Activated CD4-positive, CD25-positive, alpha-beta regulatory T cell treated with anti-CD3 and anti-CD28 coated beads, Interleukin-2, amount 50 U/mL, for 24 hours (primary cell): ENCODE results near the gene OS9.
"Not testable (repeated sequence)": the region's sequence is repeated elsewhere in the genome, so short reads cannot be mapped to it uniquely, and the experiment has no call there.

Experiments
- ATAC-seq, 2 donors: fragments of 150-1000 bp; cut with Tn5 transposase; one replicate each; pipeline ENCODE4 v1.10.0; 2021; ENCODE audit warnings: mild to moderate bottlenecking in 1 of 2, moderate library complexity in 1 of 2

OS9 gene

DNA sequence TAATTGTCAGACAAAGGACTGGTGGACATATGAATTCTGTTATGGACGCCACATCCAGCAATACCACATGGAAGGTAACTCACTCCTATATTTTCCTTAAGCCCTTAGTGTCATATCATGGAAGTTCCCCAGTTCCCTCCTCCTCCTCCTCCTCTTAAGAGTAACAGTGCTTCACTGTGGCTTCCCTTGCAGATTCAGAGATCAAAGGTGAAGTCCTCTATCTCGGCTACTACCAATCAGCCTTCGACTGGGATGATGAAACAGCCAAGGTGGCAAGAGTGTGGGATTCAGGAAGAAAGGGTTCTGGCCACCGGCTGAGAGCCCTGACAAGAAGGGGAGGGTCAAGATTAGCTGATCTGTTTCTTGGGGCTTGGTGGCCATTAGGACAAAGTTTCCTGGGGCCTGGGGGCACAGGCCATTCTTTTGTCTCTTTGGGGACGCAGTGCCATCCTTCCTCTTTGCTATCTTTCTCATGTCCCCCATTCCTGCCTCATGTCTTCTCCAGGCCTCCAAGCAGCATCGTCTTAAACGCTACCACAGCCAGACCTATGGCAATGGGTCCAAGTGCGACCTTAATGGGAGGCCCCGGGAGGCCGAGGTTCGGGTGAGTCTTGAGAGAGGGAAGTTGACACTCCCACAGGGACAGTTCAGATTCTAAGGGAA, 2.0 kb downstream of the OS9 start:
- ATAC-seq: no peak

DNA sequence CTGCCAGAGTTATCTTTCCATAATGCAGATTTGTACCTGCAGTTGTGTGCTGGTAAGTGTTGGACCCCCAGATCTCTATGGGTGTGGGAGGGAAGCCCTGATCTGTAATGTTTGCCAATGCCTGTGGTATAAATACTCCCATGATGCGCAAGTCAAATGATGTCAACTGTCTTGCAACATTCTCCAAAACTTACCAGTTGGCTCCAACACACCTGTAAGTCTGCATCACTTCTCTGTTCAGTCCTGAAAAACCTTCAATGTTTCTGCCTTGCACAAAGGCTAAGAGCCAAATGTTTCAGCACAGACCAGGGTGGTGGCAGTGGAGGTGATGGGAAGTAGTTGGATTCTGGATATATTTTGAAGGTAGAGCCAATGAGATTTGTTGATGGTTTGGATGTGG, 3.1 kb downstream of the OS9 start:
- no peak for ATAC-seq

DNA sequence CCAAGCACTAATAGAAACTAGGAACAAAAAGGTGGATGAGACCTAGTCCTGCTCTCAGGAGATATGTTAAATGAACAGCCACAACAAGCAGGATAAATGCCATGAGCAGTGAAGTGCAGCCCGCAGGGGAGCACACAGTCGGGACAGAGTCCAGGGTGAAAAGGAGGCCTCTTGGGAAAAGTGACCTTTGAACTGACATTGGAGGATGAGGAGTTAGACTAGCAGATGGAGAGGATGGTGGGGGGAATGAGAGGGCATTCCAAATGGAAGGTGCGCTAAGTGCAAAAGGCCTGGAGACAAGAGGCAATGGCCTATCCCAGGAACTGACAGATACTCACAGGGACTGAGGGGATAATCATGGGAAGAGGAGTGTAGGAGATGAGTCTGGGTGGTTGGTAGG, 4.5 kb downstream of the OS9 start:
- ATAC-seq: no peak

DNA sequence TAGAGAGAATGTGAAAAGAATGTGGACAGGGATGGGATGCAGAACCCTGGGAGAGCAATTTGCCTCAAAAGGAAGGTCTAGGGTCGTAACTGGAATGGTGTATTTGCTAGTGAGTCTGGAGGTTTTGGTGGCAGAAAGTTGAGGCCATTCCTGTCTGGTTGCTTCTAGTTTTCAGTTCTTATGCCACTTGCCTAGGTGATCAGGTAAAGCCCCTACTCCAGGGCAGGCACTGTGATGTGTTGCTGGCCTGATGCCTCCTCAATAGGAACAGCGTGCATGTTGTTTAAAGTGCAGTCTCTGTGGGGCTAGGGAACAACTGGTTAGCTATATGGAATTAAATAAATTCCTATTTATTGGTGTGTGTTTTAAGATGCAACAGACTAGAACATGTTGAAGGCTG, 6.4 kb downstream of the OS9 start:
- ATAC-seq: no peak

DNA sequence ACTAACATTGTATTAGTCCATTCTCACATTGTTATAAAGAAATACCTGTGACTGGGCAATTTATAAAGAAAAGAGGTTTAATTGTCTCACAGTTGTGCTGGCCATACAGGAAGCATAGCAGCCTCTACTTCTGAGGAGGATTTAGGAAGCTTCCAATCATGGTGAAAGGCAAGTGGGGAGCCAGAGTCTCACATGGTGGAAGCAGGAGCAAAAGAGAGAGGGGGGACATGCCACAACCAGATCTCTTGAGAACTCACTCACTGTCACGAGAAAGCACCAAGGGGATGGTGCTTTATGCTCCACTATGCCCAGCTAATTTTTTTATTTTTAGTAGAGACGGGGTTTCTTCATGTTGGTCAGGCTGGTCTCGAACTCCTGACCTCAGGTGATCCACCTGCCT, 13.3 kb downstream of the OS9 start:
- ATAC-seq: no peak

DNA sequence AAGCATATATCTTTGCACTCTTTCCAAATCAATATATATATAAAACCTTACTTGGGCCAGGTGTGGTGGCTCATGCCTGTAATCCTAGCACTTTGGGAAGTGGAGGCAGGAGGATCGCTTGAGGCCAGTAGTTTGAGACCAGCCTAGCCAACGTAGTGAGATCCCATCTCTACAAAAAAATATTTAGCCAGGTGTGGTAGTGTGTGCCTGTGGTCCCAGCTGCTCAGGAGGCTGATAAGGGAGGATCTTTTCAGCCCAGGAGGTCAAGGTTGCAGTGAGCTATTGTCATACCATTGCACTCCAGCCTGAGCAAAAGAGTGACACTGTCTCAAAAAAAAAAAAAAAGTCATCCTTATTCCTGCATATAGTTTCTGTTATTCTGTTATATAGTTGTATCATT, 14.4 kb downstream of the OS9 start:
- no peak for ATAC-seq

DNA sequence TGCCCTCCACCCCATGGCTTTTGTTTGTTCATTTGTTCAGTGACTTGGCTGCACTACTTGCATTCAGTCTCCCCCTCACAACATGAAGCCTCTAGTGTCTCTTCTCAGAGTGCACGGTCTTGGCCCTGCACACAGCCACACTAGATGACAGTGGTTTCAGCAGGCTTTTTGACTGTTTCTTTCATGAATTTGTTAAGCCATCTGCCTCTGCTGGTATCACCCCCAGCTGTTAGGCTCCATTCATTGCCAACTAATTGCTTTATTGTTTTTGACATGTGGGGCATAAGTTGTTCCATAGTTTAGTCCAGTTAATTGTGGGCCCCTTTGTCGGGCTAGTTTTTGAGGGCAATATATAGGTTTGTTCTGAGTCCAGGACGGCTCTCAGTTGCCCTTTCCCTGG, 18.8 kb downstream of the OS9 start:
- no peak for ATAC-seq

DNA sequence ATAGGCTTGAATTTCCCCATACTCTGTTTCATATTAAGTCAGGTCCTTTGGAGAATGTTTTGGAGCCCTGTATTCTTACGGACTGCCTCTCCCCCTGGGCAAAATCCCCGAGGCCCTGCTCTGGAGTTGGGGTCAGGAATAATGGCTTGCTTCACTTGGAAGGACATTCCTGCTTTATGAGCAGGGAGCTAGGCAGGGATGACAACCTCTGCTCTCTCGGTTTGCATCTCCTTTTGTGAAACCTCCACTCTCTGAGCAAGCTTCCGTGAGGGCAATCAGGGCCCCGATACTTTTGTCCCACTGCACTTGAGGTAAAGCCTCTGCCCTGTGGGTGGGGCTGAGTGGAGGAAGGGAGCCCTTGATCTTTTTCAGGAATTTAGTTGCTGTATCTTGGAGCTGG, 19.3 kb downstream of the OS9 start:
- no peak for ATAC-seq

DNA sequence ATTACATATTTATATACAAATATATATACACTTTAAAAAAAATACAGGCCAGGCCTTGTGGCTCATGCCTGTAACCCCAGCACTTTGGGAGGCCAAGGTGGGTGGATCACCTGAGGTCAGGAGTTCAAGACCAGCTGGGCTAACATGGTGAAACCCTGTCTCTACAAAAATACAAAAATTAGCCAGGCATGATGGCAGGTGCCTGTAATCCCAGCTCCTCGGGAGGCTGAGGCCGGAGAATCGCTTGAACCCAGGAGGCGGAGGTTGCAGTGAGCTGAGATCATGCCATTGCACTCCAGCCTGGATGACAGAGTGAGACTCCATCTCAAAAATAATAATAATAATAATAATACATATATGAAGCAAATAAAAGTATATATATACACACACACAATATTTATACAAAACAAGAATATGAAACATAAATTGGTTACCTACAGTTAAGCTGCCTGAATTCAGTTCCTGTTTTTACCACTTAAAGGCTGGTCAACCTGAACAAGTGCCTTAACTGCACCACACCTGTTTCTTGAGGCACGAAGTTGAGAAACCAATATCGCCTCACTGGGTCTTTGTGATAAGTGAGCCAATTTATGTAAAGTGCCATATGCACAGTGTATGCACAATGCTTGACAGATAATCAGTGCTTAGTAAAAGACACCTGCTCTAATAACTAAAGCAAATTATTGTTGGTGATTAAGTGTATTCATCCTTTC, 21.3 kb downstream of the OS9 start:
- not testable (repeated sequence) for ATAC-seq

DNA sequence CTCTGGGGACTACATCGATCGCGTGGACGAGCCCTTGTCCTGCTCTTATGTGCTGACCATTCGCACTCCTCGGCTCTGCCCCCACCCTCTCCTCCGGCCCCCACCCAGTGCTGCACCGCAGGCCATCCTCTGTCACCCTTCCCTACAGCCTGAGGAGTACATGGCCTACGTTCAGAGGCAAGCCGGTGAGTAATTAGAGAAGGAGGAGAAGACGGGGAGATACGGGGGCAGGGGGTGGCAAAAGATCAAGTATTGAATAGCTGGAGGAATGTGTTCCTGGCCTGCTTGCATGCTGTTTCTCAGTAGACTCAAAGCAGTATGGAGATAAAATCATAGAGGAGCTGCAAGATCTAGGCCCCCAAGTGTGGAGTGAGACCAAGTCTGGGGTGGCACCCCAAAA, 21.9 kb downstream of the OS9 start:
- ATAC-seq: no peak

DNA sequence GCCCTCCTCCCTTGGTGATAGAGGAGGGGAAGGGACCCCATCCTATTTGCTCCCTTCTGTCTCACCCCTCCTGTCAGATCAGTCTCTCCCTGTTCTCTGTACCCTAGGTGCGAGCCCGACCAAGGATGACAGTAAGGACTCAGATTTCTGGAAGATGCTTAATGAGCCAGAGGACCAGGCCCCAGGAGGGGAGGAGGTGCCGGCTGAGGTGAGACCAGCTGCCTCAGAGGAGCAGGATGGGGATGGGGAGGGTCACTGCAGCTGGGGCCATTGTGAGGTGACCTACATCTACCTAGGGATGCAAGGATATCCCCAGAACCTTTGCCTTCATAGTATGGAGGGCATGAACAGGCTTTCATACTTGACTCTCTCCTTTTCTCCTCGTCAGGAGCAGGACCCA, 22.4 kb downstream of the OS9 start:
- no peak for ATAC-seq

DNA sequence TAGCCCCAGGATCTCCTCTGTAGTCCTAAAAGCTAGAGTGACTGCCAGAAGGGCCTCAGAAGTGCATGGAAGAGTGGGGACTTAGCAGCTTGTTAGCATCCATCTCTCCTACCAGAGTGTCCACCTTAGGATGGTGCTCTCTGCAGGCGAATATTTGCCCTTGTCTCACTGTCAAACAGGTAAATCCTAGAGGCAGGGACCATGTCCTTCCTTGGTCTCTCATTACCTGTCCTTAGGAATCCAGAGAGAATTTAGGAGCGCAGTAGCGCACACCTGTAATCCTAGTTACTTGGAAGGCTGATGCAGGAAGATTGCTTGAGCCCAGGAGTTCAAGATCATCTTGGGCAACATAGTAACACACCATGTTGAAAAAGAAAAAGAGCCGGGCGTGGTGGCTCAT, 23.2 kb downstream of the OS9 start:
- no peak for ATAC-seq

DNA sequence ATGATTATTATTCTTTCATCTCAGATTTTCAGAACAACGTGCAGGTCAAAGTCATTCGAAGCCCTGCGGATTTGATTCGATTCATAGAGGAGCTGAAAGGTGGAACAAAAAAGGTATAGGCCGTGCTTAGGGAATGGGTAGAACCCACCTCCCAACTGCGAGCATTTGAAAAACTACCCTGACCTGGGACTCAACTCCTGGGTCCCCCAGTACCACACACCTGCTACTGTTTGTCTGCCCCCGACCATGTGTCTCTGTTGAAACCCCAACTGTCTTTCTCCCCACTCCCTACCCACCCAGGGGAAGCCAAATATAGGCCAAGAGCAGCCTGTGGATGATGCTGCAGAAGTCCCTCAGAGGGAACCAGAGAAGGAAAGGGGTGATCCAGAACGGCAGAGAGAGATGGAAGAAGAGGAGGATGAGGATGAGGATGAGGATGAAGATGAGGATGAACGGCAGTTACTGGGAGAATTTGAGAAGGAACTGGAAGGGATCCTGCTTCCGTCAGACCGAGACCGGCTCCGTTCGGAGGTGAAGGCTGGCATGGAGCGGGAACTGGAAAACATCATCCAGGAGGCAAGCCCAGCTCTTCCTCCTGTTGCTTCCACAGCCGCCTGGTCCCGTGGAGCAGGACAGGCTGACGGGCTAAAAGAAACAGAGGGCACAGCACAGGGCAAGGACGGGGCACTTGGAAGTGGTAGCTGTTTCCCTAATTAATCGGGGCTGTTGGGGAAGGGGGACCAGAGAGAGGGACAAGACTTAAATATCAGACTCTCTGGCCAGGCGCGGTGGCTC, 24.1 kb downstream of the OS9 start:
- no peak for ATAC-seq

DNA sequence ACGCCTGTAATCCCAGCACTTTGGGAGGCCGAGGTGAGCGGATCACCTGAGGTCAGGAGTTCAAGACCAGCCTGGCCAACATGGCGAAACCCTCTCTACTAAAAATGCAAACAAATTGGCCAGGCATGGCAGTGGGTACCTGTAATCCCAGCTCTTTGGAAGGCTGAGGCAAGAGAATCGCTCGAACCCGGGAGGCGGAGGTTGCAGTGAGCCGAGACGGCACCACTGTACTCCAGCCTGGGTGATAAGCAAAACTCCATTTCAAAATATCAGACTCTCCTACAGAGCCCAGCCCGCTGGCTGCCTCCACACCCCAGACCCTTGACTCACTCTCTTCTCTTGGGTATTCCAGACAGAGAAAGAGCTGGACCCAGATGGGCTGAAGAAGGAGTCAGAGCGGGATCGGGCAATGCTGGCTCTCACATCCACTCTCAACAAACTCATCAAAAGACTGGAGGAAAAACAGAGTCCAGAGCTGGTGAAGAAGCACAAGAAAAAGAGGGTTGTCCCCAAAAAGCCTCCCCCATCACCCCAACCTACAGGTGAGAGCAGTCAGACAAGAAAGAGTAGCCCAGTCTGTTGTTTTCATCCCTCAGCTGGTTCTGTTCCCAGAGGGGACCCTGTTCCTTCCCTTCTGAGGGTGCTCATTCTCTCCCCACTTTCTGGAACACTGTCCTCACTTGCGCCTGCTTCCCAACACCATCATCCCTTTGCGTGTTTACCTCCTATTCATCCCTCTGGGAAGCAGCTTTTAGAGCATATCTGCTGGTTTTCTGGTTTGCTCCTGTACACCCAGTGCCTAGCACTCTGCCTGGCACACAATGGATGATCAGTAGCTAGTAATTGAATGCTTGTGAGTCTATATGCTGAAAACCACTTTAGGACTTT, 25.0 kb downstream of the OS9 start:
- ATAC-seq: no peak

DNA sequence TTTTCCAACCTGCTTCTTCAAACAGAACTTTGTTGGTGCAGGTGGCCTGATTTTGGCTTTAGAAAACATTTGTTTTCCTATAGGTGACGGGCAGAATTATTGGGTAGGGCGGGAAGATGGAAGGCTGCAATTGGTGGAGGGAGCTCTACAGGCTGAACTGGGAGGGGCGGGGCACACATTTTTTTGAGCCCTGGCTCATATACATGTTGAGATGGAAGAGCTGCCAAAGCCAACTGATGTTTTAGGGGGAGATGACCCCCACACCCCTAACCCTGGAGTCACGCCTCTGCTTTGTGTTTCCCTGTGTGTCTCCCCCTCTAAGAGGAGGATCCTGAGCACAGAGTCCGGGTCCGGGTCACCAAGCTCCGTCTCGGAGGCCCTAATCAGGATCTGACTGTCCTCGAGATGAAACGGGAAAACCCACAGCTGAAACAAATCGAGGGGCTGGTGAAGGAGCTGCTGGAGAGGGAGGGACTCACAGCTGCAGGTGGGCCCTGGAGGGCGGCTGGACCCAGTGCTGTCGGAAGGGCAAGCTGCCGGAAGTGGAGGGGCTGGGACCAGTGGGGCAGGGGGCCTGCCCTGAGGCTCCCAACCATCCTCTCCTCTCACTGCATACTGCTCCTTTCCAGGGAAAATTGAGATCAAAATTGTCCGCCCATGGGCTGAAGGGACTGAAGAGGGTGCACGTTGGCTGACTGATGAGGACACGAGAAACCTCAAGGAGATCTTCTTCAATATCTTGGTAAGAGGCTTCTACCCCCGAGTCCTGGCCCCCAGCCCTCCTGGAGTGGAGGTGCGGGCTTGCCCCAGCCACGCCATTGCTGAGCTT, 26.1 kb downstream of the OS9 start:
- ATAC-seq: no peak

DNA sequence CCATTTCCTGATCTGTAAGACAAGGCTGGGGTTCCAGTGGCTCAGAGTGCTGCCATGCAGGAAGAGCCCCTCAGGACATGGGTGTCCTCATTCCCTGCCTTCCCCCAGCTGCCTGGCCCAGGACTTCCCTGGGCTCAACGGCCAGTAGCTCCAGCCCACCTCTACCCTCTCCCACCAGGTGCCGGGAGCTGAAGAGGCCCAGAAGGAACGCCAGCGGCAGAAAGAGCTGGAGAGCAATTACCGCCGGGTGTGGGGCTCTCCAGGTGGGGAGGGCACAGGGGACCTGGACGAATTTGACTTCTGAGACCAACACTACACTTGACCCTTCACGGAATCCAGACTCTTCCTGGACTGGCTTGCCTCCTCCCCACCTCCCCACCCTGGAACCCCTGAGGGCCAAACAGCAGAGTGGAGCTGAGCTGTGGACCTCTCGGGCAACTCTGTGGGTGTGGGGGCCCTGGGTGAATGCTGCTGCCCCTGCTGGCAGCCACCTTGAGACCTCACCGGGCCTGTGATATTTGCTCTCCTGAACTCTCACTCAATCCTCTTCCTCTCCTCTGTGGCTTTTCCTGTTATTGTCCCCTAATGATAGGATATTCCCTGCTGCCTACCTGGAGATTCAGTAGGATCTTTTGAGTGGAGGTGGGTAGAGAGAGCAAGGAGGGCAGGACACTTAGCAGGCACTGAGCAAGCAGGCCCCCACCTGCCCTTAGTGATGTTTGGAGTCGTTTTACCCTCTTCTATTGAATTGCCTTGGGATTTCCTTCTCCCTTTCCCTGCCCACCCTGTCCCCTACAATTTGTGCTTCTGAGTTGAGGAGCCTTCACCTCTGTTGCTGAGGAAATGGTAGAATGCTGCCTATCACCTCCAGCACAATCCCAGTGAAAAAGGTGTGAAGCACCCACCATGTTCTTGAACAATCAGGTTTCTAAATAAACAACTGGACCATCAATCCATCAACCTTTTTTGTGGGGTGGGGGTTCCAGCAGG, 27.0 kb downstream of the OS9 start:
- no peak for ATAC-seq

DNA sequence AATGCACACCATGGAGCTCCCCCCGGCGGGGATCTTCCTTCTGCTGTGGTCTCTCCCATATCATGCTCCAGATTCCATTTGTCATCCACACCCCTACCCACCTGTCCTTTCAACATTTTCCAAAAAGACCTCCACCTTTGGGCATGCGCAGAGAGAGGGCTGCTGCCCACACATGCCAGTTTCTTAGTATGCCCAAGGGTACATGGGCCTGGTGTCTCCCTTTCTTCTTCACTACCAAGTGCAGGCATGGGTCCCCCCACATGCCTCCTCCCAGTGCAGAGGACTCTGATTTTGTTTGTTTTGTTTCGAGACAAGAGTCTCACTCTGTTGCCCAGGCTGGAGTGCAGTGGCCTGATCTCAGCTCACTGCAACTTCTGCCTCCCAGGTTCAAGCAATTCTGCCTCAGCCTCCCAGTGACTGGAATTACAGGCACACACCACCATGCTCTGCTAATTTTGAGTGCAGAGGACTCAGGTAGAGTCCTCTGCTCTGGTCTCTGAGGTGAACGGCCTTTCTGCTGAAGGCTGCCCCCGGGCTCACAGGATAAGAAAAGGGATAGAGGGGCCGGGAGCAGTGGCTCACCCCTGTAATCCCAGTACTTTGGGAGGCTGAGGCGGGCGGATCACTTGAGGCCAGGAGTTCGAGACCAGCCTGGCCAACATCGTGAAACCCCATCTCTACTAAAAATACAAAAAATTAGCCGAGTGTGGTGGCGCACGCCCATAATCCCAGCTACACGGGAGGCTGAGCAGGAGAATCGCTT, 28.1 kb downstream of the OS9 start:
- ATAC-seq: not testable (repeated sequence)

DNA sequence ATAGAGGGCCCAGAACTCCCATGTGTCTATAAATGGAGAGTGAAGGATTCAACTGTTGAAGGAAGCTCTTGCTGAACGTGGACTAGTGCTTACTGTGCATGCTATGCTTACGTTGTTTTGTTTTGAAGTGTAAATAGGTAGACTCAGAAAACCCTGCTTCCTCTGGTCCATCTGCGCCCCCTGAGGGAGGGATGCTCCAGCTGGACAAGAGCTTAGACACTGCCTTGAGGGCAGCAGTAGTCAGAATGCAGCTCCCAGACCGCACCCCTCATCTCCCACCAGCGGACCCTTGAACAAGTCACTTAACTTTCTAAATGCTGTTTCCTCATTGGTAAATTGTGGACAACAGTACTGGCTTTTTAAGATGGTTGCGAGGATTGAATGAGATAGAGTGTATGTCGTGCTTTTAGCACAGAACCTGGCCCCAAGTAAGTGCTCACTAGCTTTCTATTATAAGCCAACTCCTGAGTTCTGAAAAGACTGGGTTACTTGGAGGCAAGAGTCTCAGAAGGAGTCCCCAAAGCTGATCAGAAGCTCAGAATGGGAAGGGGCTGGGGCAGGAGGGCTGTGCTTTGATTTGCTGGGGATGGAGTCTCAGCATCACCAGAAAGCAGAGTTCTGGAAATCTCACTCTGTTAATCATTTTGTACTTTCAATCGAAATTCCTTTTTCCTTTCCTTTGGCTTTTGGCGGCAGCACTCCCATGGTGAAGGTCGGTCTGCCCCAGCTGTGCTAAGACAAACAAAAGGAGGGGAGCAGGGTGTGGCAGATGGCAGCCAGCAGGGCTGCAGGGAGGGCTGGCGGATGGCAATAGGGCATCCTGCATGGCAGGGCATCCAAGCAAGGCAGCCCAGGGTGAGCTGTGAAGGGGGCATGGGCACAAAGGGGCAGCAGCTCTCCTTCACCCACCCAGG, 29.0 kb downstream of the OS9 start:
- no peak for ATAC-seq

DNA sequence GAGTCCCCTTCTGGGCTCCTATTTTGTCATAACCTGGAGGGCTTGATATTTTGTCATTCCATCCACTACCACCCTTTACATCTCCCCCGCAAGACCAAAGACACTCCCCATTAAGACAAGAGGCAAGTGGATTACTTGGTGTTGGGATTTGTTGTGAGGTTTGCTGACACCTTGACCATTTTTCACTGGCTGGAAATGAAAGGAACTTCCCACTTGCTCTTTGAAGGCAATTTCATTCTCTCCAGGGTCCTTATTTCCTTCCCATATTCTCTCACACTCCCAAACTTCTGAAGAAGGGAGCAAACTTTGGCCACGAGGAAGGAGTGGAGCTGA, 29.7 kb downstream of the OS9 start:
- ATAC-seq: no peak
